COR-L47 (cell line): ENCODE results near the gene UNC13C.

Source experiments
- DNase-seq: peaks from one replicate; lab custom pipeline; 2025; lab: John Stamatoyannopoulos, UW

The UNC13C gene

DNA sequence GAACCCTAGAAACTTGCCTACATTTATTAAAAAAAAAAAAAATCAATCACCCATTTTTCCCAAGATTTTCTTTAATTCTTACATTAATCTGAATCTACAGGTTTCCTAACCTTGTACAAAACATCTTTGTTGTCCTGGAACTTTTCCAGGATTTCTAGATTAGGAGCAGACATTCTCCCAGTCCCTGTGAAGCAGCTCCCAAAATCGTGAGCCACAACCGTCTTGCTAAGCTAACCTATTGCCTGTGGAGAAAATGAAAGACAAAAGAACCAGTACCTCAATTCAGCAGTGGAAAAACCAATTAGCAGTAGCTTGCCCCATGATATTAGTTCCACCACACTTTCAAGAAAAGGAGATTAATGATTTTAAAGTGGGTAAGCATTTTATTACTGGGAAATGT, 522.1 kb downstream of the UNC13C start:
- no peak for DNase-seq

GRCh38 chr15:54502416-54503075, 524.3 kb downstream of the UNC13C start:
- DNase-seq = no peak

DNA sequence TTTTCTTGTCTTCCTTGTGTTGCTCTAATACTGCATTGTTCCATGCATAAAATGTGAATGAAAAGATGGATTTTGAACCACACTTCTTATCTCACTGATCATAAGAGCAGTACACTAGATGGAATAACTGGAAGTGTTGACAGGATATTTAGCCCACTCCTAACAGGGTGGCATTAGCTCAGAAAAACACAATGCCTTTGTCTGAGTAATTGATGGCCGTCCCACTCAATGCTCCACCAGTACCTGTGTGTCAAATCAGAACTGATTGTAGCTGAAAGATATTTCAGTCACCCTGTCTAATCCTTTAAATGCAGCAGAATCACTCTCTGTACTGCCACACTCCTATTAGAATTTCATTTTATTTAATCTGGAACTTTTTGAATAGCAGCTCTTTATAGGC, 526.5 kb downstream of the UNC13C start:
- no peak for DNase-seq

DNA sequence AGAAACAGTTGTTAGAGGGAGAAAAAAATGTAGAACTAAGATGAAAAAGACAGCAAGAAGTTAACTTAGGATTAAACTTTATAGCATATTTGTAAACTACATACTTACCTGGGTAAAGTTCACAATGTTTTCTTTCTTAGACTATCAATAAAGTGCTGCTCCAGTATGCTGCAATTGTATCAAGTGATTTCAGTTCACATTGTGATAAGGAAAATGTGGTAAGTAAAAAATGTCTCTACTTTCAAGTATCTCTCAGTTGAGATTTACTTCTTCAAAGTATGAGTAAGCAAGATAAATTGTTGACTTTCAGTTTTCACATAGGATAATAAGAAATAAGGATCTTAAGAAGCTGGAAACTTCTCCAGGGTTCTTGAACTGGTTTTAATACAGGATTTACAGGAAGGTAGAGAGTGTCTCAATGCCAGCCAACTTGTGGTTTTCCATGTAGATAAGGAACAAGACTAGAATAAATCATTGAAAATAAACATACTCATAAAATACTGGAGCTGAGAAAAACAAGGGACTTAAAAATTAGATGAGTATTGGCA, 528.8 kb downstream of the UNC13C start:
- DNase-seq = no peak

DNA sequence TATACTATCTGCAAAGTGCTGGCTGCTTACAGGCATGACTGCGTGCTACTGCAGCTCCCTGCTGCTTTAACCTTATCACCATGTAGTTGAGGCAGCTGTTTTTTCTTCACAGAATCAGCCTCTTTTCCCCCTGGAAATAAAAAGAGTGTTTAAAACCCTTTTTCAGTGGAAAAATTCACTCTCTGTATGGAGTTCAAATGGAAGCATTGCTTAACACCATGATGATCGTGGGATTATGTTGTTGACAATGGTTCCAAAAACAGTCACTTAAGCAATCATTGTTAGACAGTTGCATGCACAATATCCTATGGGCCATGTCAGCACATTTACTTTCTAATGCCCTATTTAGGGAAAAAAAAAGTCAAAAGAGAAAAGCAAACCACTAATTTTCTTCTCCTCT, 536.4 kb downstream of the UNC13C start:
- no peak for DNase-seq

- DNase-seq = no peak
These were observed 537.7 kb downstream of the UNC13C start for GRCh38 chr15:54515664-54516582.

DNA sequence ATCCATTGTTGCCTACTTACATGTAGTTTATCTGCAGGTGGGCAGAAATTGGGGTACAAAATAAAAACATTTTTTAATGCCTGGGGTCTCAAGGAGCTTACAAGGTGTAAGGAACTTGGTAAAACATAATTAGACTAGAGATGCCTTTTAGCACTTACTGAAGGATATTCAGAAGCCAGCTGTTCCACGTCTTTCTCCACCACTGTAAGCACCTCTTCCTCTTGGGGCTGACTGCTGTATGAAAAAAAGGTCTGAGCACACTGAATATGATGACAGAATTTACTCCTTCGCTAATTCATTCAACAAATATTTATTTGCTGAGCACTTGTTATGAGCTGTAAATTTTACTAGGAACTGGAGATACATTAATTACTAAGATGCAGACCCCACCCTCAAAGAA, 539.1 kb downstream of the UNC13C start:
- no peak for DNase-seq

DNA sequence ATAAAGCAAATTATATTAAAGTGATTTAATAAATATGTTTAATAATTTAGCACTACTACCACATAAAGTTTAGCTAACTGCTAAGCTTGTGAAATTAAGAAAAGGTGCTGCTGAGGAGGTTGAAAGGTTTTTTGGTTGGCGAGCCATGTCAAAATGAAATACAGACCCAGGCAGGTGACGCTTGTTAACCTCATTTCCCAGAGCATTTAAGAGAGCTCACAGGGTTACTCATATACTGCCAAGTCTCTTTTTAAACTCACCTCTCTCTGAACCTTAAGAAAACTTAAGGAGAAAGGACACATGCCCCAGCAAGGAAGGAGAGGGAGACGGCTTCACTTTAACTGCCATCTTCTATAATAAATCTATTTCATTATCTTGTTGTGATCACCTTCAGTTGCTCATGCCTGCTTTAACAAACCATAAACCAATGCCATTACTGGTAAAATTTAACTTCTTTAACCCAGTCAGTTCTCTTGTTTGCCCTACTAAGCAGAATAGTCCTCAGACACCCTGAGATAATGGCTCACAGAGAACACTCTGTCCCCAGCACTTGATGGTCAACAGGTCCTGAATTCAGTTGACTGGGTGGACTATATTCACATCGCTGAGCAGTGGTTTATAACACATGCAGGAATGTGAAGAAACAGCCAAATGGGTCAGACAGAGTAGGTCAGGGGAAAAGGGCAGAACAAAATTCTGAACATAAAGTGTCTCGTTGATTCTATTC, 540.1 kb downstream of the UNC13C start:
- DNase-seq = no peak

DNA sequence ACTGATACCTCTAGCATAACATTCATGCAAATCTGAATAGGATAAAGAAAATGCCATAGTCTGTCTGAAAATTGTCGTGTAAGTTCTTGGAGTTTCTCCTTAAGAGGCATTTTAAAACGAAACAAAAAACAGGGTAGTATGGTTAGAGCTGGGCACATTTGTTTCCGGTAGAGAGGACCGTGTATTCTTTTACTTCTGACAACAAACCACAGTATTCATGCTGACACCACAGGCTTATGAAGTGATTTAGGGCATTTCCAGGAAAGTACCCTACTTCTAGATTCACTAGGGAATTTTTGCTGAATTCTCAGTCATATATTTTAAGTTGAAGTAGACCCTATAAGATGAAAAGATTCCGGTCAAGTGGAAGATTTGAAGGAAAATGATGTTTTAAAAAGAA, 541.3 kb downstream of the UNC13C start:
- no peak for DNase-seq

DNA sequence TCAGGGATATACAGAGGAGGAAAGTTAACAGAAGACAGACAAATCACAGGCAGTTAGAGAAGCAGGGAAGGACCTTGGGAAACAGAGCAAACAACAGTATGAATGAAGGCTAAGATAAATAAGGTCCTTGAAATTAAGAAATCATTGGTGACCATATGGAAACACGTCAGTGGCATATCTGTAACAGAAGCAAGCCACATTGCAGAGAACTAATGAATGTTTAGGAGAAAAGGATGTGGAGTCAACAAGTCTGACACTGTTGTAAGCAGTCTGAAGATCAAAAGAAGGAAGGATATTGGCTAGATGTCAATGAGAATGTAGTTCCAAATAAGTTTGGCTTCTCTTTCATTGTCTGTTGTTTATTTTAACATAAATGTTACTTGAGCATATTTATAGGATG, 542.4 kb downstream of the UNC13C start:
- no peak for DNase-seq

- DNase-seq = no peak
These were observed 543.0 kb downstream of the UNC13C start for GRCh38 chr15:54521206-54521605.

DNA sequence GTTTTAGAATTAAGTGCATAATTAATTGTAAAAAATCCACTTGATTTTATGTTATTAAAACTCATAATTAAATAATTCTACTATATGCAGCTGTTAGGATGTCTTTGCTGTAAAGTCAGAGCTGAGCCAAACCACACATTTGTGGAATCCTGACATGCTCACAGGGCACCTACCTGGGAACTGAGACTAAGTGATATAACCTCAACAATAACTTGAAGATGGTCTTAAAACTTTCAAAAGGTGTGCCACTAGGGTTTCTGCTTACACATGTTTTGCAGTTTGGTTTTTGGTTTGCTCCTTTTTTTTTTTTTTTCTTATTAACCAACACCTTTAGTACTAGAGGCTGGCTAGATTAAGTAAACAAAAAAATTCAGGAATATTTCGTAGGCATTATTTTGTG, 549.8 kb downstream of the UNC13C start:
- DNase-seq = no peak

DNA sequence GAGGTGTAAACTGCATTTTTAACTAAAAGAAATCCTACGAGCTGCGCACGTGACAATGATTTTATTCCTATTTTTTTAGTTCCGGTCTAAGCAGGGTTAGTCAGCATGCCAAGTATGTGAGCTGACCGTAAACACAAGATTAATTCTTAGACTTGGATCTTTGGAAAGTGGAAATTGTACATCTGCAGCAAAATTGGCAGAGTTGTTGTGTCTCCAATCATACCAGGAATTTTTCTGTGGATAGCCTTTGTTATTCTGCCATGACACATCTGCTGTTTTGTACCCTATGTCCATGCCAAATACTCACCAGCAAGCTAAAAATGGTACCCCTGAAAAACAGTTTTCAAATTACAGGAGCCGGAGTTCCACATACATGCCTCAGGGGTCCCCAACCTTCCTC, 562.5 kb downstream of the UNC13C start:
- no peak for DNase-seq

GRCh38 chr15:54547491-54547890, 569.2 kb downstream of the UNC13C start:
- no peak for DNase-seq

DNA sequence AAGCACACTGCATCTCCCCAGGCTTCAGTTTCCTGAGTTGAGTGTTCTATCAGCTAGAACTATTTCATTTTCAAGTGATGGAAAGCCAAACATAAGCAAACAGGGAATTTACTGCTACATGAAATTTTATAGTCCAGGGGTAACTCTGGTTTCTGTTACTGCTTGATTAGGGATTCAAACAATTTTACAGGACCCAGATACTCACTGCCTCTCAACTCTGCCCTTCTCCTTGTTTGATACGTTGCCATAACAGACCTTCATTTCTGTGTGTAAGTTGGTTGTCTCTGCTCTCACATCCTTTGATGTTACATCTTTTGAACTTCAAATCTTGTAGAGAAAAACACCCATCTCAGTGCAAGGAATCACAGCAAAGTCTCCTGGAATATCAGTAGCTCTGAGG, 572.7 kb downstream of the UNC13C start:
- no peak for DNase-seq

DNA sequence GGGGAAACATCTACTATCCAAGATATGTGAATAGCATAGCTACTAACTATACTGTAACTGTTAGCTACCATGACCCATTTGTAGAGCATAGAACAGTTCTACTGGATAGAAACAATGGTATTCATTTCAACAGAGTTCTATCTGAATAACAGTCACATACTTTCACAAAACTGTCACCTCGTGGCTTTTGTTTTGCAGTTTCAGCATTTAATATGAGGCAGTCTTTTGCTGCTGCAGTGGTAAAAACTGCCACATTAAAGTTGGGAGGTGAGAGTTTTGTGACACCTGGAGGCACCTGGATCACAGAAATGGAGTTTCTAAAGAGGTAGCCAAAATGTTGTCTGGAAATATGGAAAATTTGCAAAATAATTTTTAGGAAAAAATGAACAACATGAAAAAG, 578.0 kb downstream of the UNC13C start:
- no peak for DNase-seq

DNA sequence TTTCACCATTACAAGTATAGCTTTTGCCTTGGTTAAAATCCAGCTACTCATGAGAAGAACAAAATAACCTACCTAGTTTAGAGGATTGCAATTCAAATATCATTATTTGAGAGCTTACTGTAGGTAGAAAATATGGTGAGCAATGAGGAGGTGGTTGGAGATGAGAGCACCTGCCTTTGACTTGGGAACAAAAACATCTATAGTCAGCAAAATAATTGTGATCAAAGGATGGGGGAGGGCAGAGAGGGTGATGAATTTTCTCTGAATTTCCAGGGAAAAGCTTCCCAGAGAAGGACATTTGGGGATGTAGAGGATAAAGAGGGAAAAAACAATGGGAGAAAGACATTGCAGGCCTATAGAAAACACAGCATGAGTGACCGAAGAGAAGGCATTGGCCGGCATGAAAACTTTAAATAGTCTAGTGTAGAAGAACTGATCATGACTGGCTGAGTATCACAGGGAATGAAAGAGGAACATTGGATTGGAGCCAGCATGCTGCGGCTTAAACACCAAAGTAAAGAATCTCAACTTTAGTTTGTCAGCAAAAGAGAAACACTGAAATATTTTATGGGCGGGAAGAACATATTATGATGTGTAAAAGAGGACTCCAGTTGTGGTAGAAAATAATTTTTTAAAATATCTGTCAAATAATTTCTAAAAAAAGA, 581.3 kb downstream of the UNC13C start:
- no peak for DNase-seq

- no peak for DNase-seq
These were observed 582.2 kb downstream of the UNC13C start for GRCh38 chr15:54560417-54560816.

DNA sequence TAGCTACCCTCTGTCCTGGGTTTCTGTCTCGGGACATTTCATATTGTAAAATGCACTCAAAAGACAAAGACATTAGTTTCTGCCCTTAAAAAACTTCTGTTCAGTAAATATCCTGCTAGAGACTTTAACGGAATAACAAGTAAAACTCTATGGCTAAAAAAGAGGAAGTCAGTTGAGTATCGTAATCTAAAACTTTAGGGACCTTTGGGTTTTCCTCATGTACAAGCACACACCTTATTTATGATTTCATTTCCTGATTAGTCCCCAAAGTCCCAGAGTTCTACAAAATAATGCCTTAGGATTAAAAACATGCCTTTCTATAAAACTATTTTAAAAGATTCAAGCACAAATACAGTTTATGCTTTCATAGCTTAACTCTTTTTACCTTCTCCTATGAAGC, 585.9 kb downstream of the UNC13C start:
- DNase-seq = no peak

DNA sequence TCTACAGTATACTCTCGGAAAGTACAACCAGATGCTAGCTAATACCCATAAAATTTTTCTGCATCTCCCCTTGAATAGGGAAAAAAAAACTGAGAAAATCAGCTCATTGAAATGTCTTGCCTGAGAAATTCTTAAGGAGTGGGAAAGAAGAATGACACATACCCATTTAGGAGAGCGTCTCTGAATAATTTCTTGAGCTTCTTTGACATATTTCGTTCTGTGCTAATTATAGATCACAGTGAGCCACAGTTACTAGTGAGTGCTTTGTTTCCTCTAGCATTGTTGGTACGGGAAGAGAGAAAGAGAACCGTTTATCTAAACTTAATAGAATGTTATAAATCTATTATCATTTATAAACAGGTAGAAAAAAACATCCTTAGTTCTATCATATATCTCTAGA, 588.4 kb downstream of the UNC13C start:
- no peak for DNase-seq

GRCh38 chr15:54567408-54568035, 589.3 kb downstream of the UNC13C start:
- no peak for DNase-seq

DNA sequence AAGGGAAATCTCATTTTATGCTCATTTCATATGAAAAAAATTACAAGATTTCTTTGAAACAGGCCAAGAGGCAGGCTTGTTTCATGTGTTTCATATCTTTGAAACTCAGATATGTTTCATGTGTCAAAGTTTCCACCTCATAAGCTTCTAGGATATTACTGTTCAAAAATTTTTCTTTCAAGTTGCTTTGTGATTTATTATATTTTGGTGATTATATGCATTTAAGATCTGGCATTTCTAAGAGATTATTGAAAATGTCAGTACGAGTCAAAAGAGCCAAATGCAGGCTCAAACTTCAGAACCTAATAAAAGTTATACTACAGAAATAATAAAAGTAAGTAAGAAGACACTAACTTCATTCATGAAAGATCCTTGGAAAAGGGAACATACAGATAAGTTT, 590.1 kb downstream of the UNC13C start:
- DNase-seq = no peak
